Hepatocyte (in vitro differentiated cells): Measurements from ENCODE around the gene KCNK4.

Source experiments
- CTCF ChIP-seq: fragments of 200-600 bp; sonication (generic); IDR thresholded peaks from 2 replicates; pipeline ENCODE4 v1.5.1; 2016; ENCODE audit warnings: antibody characterized with exemption, mild to moderate bottlenecking; ENCODE audit not compliant: poor library complexity
- EZH2phosphoT487 ChIP-seq: fragments of 200-600 bp; sonication (generic); IDR thresholded peaks from one replicate; pipeline ENCODE4 v1.6.1; 2018; ENCODE audit warnings: antibody characterized with exemption, mild to moderate bottlenecking, low read depth, moderate library complexity; ENCODE audit not compliant: unreplicated experiment, severe bottlenecking

- TF ChIP-seq CTCF (peak; percentile 45), EZH2phosphoT487 (no peak)
These were observed 51.0 kb downstream of the KCNK4 start for GRCh38 chr11:64341851-64342791.
